ENCODE data around the gene PSPN. TPM values are rescaled to one million over a fixed set of nuclear protein-coding genes. Genes with fewer than 3 reads are reported as not detected.
"Not testable (repeated sequence)": the region's sequence is repeated elsewhere in the genome, so short reads cannot be mapped to it uniquely, and the experiment has no call there.

The PSPN gene
- total RNA-seq, 6 experiments from 2014 or later, result 1.1 to 2.0 (median 1.5) TPM

- no peaks in the 10 kb centered on the region for H3K9me3 Mint-ChIP-seq
- H3K36me3 Mint-ChIP-seq (ENCODE audit: low read depth), result no peaks in the 10 kb centered on the region
- TF ChIP-seq CTCF (IDR thresholded peaks at IDR 0.05), result no peak
- H3K4me1 Mint-ChIP-seq (ENCODE audit: low read depth), result no peaks in the 10 kb centered on the region
- H3K4me3 Mint-ChIP-seq, result no peak overlapping the region
- DNase-seq, result no peak
- H3K27me3 Mint-ChIP-seq (ENCODE audit: insufficient read depth), result no peaks in the 10 kb centered on the region
- no peak overlapping the region for H3K27ac Mint-ChIP-seq
These were observed 33.6 kb upstream of the PSPN start for GRCh38 chr19:6409346-6409745.

- Mint-ChIP-seq H3K9me3 (no peaks in the 10 kb centered on the region), H3K4me1 (ENCODE audit: low read depth) (no peaks in the 10 kb centered on the region), H3K27ac (no peak overlapping the region), H3K27me3 (ENCODE audit: insufficient read depth) (peaks cover 1% of the 10 kb centered on the region; the same call in 1 of the 2 replicates), H3K4me3 (no peak overlapping the region), H3K36me3 (ENCODE audit: low read depth) (no peaks in the 10 kb centered on the region)
- no peak for TF ChIP-seq CTCF (IDR thresholded peaks at IDR 0.05)
- DNase-seq, result no peak
These were observed 30.7 kb upstream of the PSPN start for GRCh38 chr19:6406401-6406800.

- peaks cover 1% of the 10 kb centered on the region for H3K27me3 Mint-ChIP-seq (ENCODE audit: insufficient read depth)
These were observed 27.3 kb upstream of the PSPN start for GRCh38 chr19:6402837-6403608.

GRCh38 chr19:6402058-6402457 lies 26.3 kb upstream of the PSPN start:
- DNase-seq, result no peak
- H3K27me3 Mint-ChIP-seq (ENCODE audit: insufficient read depth), result peaks cover 1% of the 10 kb centered on the region
- no peaks in the 10 kb centered on the region for H3K36me3 Mint-ChIP-seq (ENCODE audit: low read depth)
- H3K4me1 Mint-ChIP-seq (ENCODE audit: low read depth), result no peaks in the 10 kb centered on the region
- H3K4me3 Mint-ChIP-seq, result no peak overlapping the region
- H3K27ac Mint-ChIP-seq, result no peak overlapping the region
- no peak for TF ChIP-seq CTCF (IDR thresholded peaks at IDR 0.05)
- no peaks in the 10 kb centered on the region for H3K9me3 Mint-ChIP-seq

More at GRCh38 chr19:6402837-6403608, 27.3 kb upstream of the PSPN start:
- Mint-ChIP-seq H3K4me1 (ENCODE audit: low read depth) (no peaks in the 10 kb centered on the region), H3K27ac (no peak overlapping the region), H3K36me3 (ENCODE audit: low read depth) (no peaks in the 10 kb centered on the region), H3K4me3 (no peak overlapping the region), H3K9me3 (no peaks in the 10 kb centered on the region)
- no peak for TF ChIP-seq CTCF (IDR thresholded peaks at IDR 0.05)
- DNase-seq, result peak; percentile 44

GRCh38 chr19:6400062-6400944 lies 24.6 kb upstream of the PSPN start:
- H3K4me3 Mint-ChIP-seq; DNase-seq; H3K9me3 Mint-ChIP-seq; H3K36me3 Mint-ChIP-seq (ENCODE audit: low read depth); H3K27me3 Mint-ChIP-seq (ENCODE audit: insufficient read depth); H3K4me1 Mint-ChIP-seq (ENCODE audit: low read depth); H3K27ac Mint-ChIP-seq: not testable (repeated sequence)

GRCh38 chr19:6396305-6396704 lies 20.6 kb upstream of the PSPN start:
- H3K27ac Mint-ChIP-seq, result no peak overlapping the region
- H3K27me3 Mint-ChIP-seq (ENCODE audit: insufficient read depth), result peaks cover 7% of the 10 kb centered on the region; the same call in 1 of the 2 replicates

More at GRCh38 chr19:6396305-6396704, 20.6 kb upstream of the PSPN start:
- no peak for TF ChIP-seq CTCF (IDR thresholded peaks at IDR 0.05)
- Mint-ChIP-seq H3K36me3 (ENCODE audit: low read depth) (peaks cover 14% of the 10 kb centered on the region), H3K4me1 (ENCODE audit: low read depth) (peaks cover 17% of the 10 kb centered on the region), H3K9me3 (no peaks in the 10 kb centered on the region), H3K4me3 (no peak overlapping the region)
- DNase-seq, result no peak
